Mucosa of descending colon (tissue), 3 donors: Measurements from ENCODE around the gene DLX4. TPM values are rescaled to one million over a fixed set of nuclear protein-coding genes. Genes with fewer than 3 reads are reported as not detected.

Source experiments
- ATAC-seq: fragments of 200-7000 bp; cut with Tn5 transposase; one replicate; pipeline ENCODE4 v1.9.1; 2020; ENCODE audit warnings: mild to moderate bottlenecking, moderate library complexity
- DNase-seq, 3 donors: peaks; one replicate each; pipeline ENCODE4 v3.0.0-alpha.2; 2020
- H3K36me3 ChIP-seq: fragments of 200-600 bp; one replicate; pipeline ENCODE4 v1.8.0; 2021; ENCODE audit warnings: low read depth, mild to moderate bottlenecking
- H3K4me1 ChIP-seq: fragments of 200-600 bp; one replicate; pipeline ENCODE4 v1.8.0; 2021; ENCODE audit warnings: low read depth, mild to moderate bottlenecking
- H3K4me3 ChIP-seq: fragments of 200-600 bp; one replicate; pipeline ENCODE4 v1.8.0; 2021; ENCODE audit warnings: mild to moderate bottlenecking
- H3K9me3 ChIP-seq: fragments of 200-600 bp; one replicate; pipeline ENCODE4 v1.8.0; 2021; ENCODE audit warnings: mild to moderate bottlenecking
- CTCF ChIP-seq: fragments of 200-600 bp; IDR thresholded peaks from one replicate; pipeline ENCODE4 v1.8.0; 2022; ENCODE audit warnings: antibody characterized with exemption, mild to moderate bottlenecking
- intact Hi-C, 2 donors: fragments of 100-400 bp; cut with DNase I in 1 of 2; cut with micrococcal nuclease in 1 of 2; formaldehyde crosslinking; loops; one replicate each; pipeline versions ENCODE4 v1.11.0 to v1.11.1; 2022; cut with DNase I, micrococcal nuclease
- total RNA-seq, 3 donors: library from RNA; stranded (reverse); fragmentation: NEBNext Ultra II Directional in 2 of 3; extraction: Animal tissue kit (Norgen Biotek cat#: 25700) in 2 of 3; gene quantifications; one replicate each; pipeline versions ENCODE4 v1.2.1 to v1.2.4, GENCODE V29; 2021 to 2023
- donor health status: DM: no; HTN: no; CAD: no; lungs with moderate emphysema.
- donor health status: DM: no; HTN: no; CAD: no.
- donor health status: DM: no; HTN: yes; CAD: no.

DLX4 gene
- total RNA-seq, 3 donors from 2014 or later = 0.14 to 0.60 (median 0.24) TPM

- H3K9me3 ChIP-seq = no peaks in the 10 kb centered on the region
- no peaks in the 10 kb centered on the region for H3K36me3 ChIP-seq
- TF ChIP-seq CTCF = no peak
- H3K4me3 ChIP-seq = no peak overlapping the region
- no peak for DNase-seq
- no peak for ATAC-seq
- H3K4me1 ChIP-seq = no peaks in the 10 kb centered on the region
- intact Hi-C loops = no loop called here
These were observed 9.5 kb downstream of the DLX4 start for GRCh38 chr17:49978501-49978900.

GRCh38 chr17:49979748-49980479 lies 10.9 kb downstream of the DLX4 start:
- intact Hi-C loops = no loop called here
- Histone ChIP-seq H3K4me3 (no peak overlapping the region), H3K9me3 (no peaks in the 10 kb centered on the region), H3K4me1 (no peaks in the 10 kb centered on the region), H3K36me3 (no peaks in the 10 kb centered on the region)
- no peak for DNase-seq
- no peak for TF ChIP-seq CTCF
- no peak for ATAC-seq

GRCh38 chr17:49980703-49981197 lies 11.8 kb downstream of the DLX4 start:
- intact Hi-C loops = no loop called here
- ATAC-seq = no peak
- Histone ChIP-seq H3K4me1 (no peaks in the 10 kb centered on the region), H3K4me3 (no peak overlapping the region), H3K9me3 (no peaks in the 10 kb centered on the region), H3K36me3 (no peaks in the 10 kb centered on the region)
- DNase-seq = no peak
- no peak for TF ChIP-seq CTCF

- DNase-seq = no peak
- no peak for TF ChIP-seq CTCF
- Histone ChIP-seq H3K4me1 (no peaks in the 10 kb centered on the region), H3K36me3 (no peaks in the 10 kb centered on the region), H3K4me3 (no peak overlapping the region), H3K9me3 (no peaks in the 10 kb centered on the region)
- intact Hi-C loops = no loop called here
- no peak for ATAC-seq
These were observed 15.3 kb downstream of the DLX4 start for GRCh38 chr17:49984283-49984682.

GRCh38 chr17:49984776-49985175 lies 15.8 kb downstream of the DLX4 start:
- Histone ChIP-seq H3K36me3 (no peaks in the 10 kb centered on the region), H3K4me3 (no peak overlapping the region), H3K9me3 (no peaks in the 10 kb centered on the region), H3K4me1 (no peaks in the 10 kb centered on the region)
- DNase-seq = no peak
- no peak for TF ChIP-seq CTCF
- intact Hi-C loops = no loop called here
- ATAC-seq = no peak
